HG03103 (cell line): ENCODE data around the gene DDC.
A peak's percentile ranks its signal among the peaks of the same experiment; 100 is the strongest.
"Not testable (repeated sequence)": the region's sequence is repeated elsewhere in the genome, so short reads cannot be mapped to it uniquely, and the experiment has no call there.

Experiments used
- ATAC-seq: cut with Tn5 transposase; IDR thresholded peaks from one replicate; pipeline ENCODE4 v1.9.1; 2021; ENCODE audit warnings: low read depth; ENCODE audit not compliant: unreplicated experiment

Gene DDC

DNA sequence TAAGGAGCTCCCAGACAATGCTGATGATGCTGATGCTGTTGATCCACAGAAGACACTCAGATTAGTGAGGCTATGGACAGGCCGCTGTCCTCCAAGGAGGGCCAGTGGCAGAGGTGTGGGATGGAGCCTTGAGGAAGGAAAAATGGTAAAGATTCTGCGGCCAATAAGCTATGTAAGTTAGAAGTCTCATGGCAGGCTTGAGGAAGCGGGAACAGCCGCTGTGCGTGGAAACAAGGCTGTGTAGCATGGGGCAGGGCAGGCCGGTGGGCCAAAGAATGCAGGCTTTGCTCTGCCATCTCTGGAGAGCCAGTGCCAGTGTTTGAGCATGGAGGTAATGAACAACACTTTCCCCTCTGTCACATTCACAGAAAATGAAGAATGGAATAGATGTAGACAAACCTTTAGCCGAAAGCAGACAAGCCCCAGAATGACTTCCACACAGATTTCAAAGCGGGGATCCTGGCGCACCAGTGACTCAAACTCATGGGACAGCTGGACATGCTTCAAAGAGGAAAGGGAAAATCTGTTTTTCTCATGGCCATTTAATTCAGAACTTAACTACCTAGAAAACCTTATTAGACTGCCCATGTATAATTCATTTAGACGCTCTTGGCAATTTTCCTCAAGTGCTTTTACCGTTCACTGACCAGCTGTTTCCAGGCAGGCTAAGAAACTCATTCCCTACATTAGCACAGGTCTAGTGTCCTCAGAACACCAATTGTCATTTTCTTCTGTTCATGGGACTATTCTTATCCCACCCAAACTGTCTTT lies 98.2 kb downstream of the DDC start:
- no peak for ATAC-seq

DNA sequence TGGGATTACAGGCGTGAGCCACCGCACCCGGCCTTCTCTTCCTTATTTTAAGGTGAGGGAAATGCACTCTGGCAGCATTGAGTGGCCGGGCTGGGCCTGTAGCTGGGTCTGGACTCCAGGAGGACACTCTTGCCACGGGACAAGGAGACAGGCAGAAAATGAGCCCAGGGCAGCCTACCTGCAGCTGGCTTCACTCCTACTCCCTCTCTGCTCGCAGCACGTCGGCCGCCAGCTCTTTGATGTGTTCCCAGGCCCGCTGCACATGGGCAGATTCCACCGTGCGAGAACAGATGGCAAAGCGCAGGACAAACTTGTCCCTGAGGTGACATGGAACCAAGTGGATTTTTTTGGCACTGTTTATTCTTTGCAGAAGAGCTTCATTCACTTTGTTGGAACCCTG lies 102.2 kb downstream of the DDC start:
- ATAC-seq: no peak

DNA sequence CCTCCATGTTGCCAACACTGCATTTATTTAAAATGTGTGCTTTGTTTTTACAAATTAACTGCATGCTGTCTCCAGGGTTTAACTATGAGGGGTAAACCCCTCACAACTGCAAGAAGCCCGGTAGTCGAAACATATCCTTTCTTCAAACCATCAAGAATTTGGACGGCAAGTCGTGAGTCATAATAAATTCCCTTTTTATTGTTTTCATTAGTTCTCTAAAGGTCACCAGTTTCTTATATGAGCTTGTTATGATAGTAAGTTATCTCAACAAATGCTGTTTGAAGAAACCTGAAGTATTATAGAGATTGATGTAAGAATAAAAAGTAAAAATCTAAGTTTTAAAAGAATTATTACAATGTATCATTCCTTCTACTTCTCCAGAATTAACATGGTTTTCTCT lies 102.8 kb downstream of the DDC start:
- no peak for ATAC-seq

DNA sequence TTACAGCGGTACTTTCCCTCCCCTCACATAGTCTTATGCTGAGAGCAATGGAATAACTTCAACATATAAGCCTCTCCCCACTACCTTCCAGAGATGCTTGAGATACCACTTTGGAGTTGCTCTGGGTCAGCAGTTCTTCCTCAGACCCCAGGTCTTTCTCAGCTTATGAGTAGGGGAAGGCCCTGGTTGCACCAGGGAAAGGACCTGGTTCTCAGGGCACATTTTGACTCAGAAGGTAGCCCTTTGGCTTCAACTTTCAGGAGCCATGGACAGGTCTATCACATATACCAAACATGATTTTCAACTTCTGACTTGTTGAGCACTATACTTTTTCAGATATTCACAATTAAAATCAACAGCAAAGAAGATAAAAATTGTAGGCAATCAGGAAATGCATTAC lies 103.5 kb downstream of the DDC start:
- no peak for ATAC-seq

DNA sequence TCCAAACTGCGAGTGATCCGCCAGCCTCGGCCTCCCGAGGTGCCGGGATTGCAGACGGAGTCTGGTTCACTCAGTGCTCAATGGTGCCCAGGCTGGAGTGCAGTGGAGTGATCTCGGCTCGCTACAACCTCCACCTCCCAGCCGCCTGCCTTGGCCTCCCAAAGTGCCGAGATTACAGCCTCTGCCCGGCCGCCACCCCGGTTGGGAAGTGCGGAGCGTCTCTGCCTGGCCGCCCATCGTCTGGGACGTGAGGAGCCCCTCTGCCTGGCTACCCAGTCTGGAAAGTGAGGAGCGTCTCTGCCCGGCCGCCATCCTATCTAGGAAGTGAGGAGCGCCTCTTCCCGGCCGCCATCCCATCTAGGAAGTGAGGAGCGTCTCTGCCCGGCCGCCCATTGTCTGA lies 106.0 kb downstream of the DDC start:
- ATAC-seq: not testable (repeated sequence)

DNA sequence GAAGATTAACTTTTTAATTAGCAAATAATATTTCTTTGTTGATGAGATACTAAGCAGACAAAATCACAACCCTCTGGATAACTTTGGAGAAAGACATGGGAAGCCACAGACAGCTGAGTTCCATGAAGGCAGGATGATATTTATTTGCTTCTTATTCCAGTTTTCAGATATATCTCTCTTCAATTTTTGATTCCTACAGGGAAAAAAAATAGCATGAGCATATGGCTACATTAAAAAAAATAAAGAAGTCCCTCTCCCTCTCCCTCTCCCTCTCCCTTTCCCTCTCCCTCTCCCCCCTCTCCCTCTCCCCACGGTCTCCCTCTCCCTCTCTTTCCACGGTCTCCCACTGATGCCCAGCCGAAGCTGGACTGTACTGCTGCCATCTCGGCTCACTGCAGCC lies 106.6 kb downstream of the DDC start:
- not testable (repeated sequence) for ATAC-seq

DNA sequence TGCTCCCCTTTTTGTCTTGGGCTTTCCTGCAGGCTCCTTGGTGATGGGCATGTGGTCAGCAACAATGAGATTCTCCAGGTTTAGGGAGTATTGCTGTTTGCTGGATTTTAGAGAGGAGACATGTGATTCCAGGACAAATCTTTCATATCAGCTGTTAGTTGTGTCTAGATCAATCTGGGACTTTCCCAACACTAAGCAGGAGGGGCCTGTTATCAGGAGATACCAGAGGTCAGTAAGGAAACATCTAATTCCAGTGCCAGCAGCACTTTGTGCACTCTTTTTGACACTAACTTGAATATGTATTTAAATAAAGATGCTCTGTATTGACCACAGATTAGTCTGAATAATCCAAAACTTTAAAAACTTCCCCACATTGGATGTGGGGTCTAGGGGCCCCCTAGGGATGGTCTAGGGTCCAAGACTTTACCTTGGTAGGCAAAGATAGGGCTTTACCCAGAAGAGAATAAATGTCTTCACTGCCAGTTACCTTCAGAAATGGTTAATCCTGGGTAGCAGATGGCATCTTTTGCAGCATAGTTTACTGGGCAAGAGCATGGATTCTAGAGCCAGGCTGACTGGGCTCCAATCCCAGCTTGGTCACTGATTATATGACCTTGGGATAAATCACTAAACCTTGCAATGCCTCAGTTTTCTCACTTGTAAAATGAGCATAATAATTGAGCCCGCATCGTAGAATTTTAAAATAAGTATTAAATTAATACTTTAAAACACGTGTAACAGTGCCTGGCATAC lies 108.7 kb downstream of the DDC start:
- no peak for ATAC-seq

DNA sequence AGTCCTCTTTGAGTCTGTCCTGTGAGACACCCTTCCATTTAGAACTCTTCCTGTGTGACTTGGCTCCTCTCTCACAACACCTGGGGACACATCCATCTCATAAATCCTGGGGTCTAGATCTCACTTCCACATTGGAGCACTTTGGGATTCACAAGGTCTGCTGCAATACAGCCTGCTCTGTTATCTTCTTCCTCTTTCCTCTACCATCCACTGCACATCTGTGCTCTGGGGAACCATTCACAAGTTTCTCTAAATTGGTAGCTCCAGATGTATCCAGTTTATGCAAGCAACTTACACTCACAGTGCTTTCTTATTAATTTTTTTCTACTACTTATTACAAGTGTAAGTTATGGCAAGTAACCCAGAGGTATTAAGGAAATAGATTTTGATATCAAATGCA lies 109.5 kb downstream of the DDC start:
- ATAC-seq: no peak

DNA sequence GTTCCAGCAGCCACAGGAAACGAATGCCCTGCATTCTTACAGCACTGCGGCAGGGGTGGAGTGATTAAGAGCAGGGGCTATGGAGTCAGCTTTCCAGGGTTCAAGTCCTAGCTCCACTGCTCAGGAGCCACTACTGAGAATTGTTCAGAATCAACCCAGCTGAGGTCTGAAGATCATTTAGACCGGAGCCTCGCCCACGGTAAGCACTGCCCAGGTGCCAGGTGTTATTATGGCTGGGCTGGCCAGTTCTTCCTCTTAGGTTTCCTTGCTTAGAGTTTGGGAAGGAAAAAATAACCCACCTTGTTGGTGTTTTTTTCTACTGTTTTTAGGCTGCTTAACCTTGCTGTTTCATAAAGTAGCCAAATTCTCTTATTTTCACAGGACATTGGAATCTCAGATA lies 110.2 kb downstream of the DDC start:
- no peak for ATAC-seq

DNA sequence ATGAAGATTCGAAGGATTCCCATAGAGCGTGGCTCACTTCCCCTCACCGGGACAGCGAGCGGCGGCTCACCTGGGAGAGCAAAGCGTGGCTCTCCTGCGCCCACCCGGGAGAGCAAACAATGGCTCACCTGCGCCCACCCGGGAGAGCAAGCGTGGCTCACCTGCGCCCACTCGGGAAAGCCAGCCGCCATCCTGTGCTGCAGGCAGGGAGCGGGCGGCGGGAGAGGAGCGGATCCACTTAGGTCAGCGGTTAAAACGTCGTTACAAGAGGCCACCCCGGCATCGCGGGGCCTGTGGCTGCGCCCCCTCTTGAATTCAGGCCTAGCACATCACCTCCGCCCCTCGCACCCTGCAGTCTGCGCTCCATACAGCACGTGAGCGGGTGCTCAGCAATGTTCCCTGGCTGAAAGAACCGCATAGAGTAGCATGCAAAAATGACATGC lies 114.6 kb downstream of the DDC start:
- peak; percentile 14 for ATAC-seq

DNA sequence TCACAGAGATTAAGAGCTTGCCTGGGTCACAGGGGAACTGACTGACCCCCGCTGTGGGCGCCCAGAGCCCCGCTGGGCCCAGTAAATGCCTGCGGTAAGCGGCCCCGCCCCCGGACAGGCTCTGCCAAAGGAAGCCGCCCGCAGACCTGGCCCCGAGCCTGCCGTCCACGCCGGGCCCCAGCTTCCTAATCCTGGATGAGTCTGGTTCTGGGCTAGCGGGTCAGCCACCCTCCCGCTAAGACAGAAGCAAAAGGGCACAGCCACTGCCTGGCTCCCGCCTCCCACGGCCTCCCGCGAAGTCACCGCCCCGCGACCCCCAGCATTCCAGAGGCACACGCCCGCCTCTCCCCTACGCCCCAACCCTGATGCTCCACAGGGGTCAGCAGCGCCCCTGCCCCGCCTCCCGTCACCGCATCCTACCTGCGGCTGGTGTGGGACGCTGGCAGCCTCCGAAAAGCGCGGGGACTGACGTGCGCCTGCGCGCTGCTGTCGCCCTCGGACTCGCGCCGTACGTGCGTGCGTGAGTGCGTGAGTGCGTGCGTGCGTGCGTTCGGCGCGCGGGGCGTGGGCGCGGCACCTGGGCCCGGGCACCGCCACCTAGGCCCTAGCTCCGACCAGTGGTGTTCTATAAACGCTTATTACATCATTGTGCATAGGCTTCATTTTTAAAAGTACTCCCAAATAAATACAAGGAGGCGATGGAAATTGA lies 115.2 kb downstream of the DDC start, which contains the start of gene FIGNL1:
TSS of gene FIGNL1 (minus strand) at position 470 of the 709 bp plus-strand sequence. CDS start 3,063 bp downstream, outside the sequence.
- peak; percentile 81 for ATAC-seq

DNA sequence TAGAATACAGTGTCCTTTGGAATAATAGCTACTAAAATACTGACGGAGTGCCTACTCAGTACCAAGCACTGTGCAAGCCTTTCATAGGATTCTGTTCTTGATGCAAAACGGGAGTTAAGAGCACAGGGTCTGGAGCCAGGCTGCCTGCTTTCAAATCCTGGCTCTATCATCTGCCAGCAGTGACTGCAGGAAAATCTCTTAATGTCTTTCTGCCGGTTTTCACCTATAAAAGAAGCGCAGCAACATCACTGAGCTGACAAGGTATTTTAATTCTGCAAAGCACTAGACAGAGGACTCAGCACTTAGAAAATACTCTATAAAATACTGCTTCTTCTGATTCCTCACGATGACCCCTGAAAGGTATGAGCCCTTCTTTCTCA lies 115.7 kb downstream of the DDC start:
- no peak for ATAC-seq

DNA sequence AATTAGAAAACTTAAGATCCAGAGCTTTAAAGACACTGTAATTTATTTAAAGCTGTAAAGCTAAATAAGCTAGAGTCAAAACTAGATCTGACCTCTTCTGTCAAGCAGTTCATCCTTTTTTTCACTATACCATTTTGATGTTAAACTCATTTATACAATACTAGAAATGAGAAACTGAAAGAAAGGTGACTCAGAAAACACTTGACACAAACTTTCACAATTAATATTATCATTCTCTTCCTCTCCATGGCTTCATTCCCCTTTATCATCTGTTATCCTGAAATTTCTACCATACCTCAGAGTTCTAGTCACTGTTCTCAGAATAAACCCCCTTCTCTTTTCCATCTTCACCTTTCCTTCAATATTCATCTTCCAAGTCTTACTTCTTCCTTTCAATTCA lies 116.4 kb downstream of the DDC start:
- peak; percentile 25 for ATAC-seq

DNA sequence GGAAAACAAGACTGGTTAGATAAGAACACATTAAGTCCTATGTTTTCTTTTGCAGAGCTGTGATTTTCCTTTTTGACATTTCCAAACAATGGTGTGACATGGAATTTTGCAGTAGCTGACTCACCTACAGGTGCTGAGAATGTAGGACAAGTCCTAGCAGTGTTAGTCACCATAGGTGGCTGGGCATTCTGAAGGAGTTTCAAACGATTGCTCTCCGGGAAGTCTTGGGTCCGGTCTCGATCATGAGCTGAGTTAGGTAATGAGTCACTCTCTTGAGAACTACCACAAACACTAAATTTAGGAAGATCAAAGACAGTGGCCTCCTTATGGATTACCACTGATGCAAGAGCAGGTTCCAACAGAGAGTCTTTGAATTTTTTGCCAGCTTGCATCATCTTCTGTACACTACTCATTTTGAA lies 118.7 kb downstream of the DDC start:
- ATAC-seq: peak; percentile 26

DNA sequence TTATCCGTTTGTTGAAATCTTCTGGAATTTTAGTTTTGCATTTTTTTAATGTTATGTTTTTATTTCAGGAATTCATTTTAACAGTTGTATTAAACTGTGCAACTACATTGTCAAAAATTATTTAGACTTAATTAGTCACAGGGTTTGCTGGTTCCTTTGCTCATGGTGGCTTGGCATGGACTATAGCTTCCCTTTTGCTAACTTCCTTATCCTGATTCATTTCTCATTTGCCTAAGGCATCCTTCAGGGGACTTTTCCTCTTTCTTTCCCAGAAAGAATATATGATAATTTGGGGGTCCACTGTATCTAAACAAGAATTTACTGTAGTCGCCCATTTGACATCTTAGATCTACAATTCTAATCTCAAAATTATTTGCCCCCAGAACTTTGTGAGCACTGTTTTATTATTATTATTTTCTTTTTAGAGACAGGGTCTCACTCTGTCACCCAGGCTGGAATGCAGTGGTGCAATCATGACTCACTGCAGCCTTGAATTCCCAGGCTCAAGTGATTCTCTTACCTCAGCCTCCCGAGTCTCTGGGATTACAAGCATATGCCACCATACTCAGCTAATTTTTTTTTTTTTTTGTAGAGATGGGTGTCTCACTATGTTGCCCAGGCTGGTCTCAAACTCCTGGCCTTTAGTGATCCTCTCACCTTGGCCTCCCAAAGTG lies 128.9 kb downstream of the DDC start:
- no peak for ATAC-seq

DNA sequence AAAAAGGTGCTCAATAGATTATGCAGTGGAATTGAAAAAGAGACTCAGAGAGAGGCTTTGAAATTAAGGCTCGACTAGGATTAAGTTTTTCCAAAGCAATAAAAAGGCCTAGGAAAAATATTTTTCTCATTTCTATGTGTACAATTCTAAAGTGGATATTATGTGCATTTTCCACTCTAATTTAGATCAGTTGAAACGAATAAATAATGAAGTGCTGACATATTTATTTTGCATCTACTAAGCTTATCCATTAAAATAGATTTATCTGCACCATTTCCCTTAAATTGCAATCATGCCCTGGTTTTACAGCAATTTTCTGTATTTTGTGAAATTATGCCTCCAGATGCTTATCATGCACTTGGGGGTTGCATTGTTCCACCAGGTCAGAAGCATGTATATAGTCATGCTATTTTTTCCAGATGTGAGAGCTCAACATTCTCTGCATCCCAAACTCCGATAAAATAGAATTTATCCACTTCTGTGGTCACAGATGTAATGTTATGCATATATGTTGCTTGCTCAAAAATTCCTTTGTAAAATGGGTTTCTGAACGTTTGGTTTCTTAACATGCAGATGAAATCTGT lies 133.4 kb downstream of the DDC start:
- ATAC-seq: no peak

DNA sequence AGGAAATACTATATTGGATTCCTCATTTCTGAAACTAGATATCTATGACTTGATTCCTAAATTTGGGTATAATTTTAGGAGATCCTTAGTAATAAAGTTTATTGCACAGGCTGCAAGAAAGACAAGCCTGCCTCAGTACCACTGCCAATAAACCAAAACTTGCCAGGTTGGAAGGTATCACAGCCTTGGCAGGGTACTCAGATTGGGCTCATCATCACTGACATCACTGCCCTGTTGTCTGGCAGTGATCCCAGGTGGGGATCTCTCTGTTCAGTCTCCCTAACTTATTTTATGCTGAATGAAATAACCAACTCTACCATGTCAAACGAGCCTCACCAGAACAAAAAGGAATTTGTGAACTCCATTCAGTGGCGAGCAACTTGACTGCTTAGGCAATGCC lies 133.9 kb downstream of the DDC start:
- ATAC-seq: no peak

DNA sequence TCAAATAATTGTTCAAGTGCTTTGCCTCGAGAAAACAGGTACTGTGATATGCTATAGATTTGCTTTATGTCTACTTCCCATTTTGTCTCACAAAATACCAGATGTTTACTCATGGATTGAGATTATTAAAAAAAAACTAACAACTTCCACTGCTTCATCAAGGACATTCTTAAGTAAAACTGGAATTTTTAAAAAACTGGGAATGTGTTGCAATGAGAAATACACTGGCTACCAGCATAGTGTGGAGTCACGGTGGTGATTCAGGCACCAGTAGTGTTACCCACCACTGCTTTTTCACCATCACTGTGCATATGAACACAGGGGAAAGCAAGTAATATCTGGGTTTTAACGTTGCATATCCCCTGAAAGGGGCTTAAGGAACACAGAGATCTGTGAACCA lies 136.3 kb downstream of the DDC start:
- no peak for ATAC-seq

DNA sequence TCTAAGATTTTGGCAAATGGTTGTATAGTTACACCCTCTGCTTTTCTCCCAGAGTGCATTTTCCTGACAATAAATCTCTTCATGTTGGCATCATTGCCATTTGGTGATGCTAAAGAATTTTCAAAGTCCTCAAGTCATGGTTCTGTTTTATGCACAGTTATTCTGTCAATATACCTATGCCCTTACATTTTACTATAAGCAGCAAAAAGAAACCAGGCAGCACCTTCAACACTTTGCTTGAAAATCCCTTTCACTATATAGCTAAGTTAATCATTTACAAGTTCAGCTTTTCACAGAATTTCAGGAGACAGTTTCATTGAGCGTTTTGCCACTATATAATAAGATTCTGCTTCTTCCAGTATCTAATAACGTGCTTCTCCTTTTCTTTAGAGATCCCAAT lies 137.7 kb downstream of the DDC start:
- ATAC-seq: no peak

DNA sequence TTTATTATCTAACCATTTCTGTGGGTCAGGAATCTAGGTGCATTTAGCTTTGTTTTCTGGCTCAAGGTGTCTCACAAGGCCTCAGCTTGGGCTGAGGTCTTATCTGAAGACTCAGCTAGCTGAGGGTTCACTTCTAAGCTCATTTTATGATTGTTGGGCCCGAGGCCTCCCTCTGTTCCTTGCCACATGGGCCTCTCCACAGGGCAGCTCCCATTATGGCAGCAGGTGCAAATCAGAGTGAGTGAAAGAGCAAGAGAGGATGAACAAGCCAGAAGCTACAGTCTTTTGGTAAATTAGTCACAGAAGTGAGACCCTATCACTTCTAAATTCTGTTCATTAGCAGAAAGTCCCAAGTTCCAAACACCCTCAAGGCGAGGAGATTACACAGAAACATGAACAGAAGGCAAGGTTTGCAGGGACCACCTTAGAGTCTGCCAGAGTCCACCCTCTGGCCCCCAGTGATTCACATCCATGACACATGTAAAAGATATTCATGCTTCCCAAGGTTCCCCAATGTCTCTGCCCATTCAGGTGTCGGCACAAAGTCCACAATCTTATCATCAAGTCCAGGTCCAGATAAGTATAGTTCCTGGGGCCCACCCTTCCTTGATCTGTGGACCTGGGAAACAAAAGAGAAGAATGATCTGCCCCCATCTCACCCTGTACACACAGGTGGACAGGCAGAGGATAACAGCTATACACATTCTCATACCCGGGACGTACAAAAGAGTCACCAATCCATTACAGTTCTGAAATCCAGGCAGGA lies 138.7 kb downstream of the DDC start:
- ATAC-seq: no peak
